Lung (tissue), 16 donors: ENCODE results near the gene C11orf58. TPM values are rescaled to one million over a fixed set of nuclear protein-coding genes. Genes with fewer than 3 reads are reported as not detected.

Experiments used
- ATAC-seq: fragments of 200-7000 bp; cut with Tn5 transposase; one replicate; pipeline ENCODE4 v1.9.1; 2020; ENCODE audit warnings: moderate number of reproducible peaks; ENCODE audit not compliant: insufficient read depth, low FRiP score
- DNase-seq, 3 donors: peaks; one replicate each; pipeline ENCODE4 v3.0.0-alpha.2; 2013 to 2017
- H3K27ac ChIP-seq, 2 donors: one replicate each; pipeline ENCODE4 v1.5.1; 2013; ENCODE audit warnings: mild to moderate bottlenecking in 2 of 2, moderate library complexity in 2 of 2, control low read depth in 1 of 2, inconsistent platforms in 1 of 2, low read depth in 1 of 2, low read length in 1 of 2
- H3K27me3 ChIP-seq, 3 donors: one replicate each; pipeline ENCODE4 v1.5.1; 2013; ENCODE audit warnings: low read length in 2 of 3; ENCODE audit not compliant: control insufficient read depth in 3 of 3, insufficient read depth in 3 of 3
- H3K36me3 ChIP-seq, 4 donors: one replicate each; pipeline ENCODE4 v1.5.1; 2013; ENCODE audit warnings: low read length in 4 of 4, mild to moderate bottlenecking in 1 of 4, moderate library complexity in 1 of 4; ENCODE audit not compliant: control insufficient read depth in 4 of 4, insufficient read depth in 4 of 4
- H3K4me1 ChIP-seq, 5 donors: one replicate each; pipeline ENCODE4 v1.5.1; 2013; ENCODE audit warnings: low read length in 5 of 5, mild to moderate bottlenecking in 2 of 5, moderate library complexity in 1 of 5; ENCODE audit not compliant: control insufficient read depth in 5 of 5, insufficient read depth in 5 of 5
- H3K4me3 ChIP-seq: one replicate; pipeline ENCODE4 v1.5.1; 2013; ENCODE audit warnings: mild to moderate bottlenecking, control low read depth, moderate library complexity
- H3K9ac ChIP-seq, 2 donors: one replicate each; pipeline ENCODE4 v1.5.1; 2013; ENCODE audit warnings: low read length in 2 of 2, control low read depth in 1 of 2; ENCODE audit not compliant: insufficient read depth in 1 of 2
- H3K9me3 ChIP-seq, 4 donors: one replicate each; pipeline ENCODE4 v1.5.1; 2013; ENCODE audit warnings: low read length in 3 of 4, mild to moderate bottlenecking in 1 of 4, moderate library complexity in 1 of 4; ENCODE audit not compliant: control insufficient read depth in 4 of 4, insufficient read depth in 3 of 4
- CTCF ChIP-seq: IDR thresholded peaks from 2 replicates; pipeline ENCODE4 v1.5.1; 2012; ENCODE audit warnings: mild to moderate bottlenecking; ENCODE audit errors: control extremely low read depth, extremely low read depth
- WGBS, 2 donors: extraction: QIAGEN DNeasy Blood & Tissue Kit; methylation state at CpG; one replicate each; pipeline ENCODE4 v1.1.7; 2013; 5-methylcytosine and 5-hydroxymethylcytosine counted together
- long read RNA-seq, 5 donors: transcript quantifications; one replicate each; lab custom pipeline, GENCODE V29; 2026
- polyA plus RNA-seq, 2 donors: library from polyadenylated mRNA; stranded (reverse); fragments of 200-250 nt; gene quantifications; one replicate each; pipeline ENCODE4 v1.2.1, GENCODE V29; 2013
- total RNA-seq, 2 donors: library from RNA; depleted of rRNA in 1 of 2; stranded (reverse); fragments of >200 nt in 1 of 2; gene quantifications; one replicate each; pipeline ENCODE4 v1.2.1, GENCODE V29; 2014 to 2021
- donor health status: control.
- donor health status: control.
- donor health status: Bipolar disorder and iron deficiency.
- donor health status: healthy.
- donor health status: DM: yes; HTN: yes; CAD: no.

Gene C11orf58
- 100 to 1,000 TPM; 101 to 219 TPM for total RNA-seq
- 10 to 100 TPM; 87.2 to 95.0 TPM for polyA plus RNA-seq
- long read RNA-seq, donor 1, full-length matches to known transcripts: 240 of 335 reads
- long read RNA-seq, donor 1, partial matches to known transcripts: 88 of 335 reads
- long read RNA-seq, donor 1, other reads (novel, unspliced or antisense): 7 of 335 reads
- long read RNA-seq, donor 2, full-length matches to known transcripts: 85 of 113 reads
- long read RNA-seq, donor 2, partial matches to known transcripts: 23 of 113 reads
- long read RNA-seq, donor 2, other reads (novel, unspliced or antisense): 5 of 113 reads
- long read RNA-seq, donor 3, full-length matches to known transcripts: 160 of 184 reads
- long read RNA-seq, donor 3, partial matches to known transcripts: 24 of 184 reads
- long read RNA-seq, donor 3, other reads (novel, unspliced or antisense): 0 of 184 reads
- long read RNA-seq, donor 4, full-length matches to known transcripts: 83 of 102 reads
- long read RNA-seq, donor 4, partial matches to known transcripts: 19 of 102 reads
- long read RNA-seq, donor 4, other reads (novel, unspliced or antisense): 0 of 102 reads
- long read RNA-seq, donor 5, full-length matches to known transcripts: 246 of 299 reads
- long read RNA-seq, donor 5, partial matches to known transcripts: 39 of 299 reads
- long read RNA-seq, donor 5, other reads (novel, unspliced or antisense): 14 of 299 reads

GRCh38 chr11:16738193-16738946 is at the start of gene C11orf58:
C11orf58 (plus strand) TSS chr11:16738647; CDS start chr11:16738779, 132 bp downstream.
- DNase-seq (peak; percentile 98 to 99 (median 99)), ATAC-seq (peak; percentile 99)
- H3K4me3 ChIP-seq: peak within 1 kb of the TSS; percentile 83
- no peaks in the 10 kb centered on the region for H3K9me3 ChIP-seq
- H3K27ac ChIP-seq: peak within 1 kb of the TSS; percentile 82 to 95
- peaks cover 0 to 16% (median 7%) of the 10 kb centered on the region in 5 donors for H3K4me1 ChIP-seq
- no peak for TF ChIP-seq CTCF
- peaks cover 0 to 13% (median 3%) of the 10 kb centered on the region in 4 donors for H3K36me3 ChIP-seq
- WGBS, 2 donors: 0 to 1% methylated on average over 47 of the region's 47 CpGs
- H3K27me3 ChIP-seq: no peaks in the 10 kb centered on the region
- peak within 1 kb of the TSS; percentile 100 for H3K9ac ChIP-seq

- ATAC-seq: no peak
- no peak overlapping the region for H3K27ac ChIP-seq
- no peak for DNase-seq
- H3K36me3 ChIP-seq: no peaks in the 10 kb centered on the region
- TF ChIP-seq CTCF: no peak
- H3K4me1 ChIP-seq: no peaks in the 10 kb centered on the region
- WGBS, 2 donors: 90 to 95% methylated on average over 1 of the region's 1 CpG
- peaks cover 0 to 2% (median 0%) of the 10 kb centered on the region in 4 donors for H3K9me3 ChIP-seq
- H3K27me3 ChIP-seq: no peaks in the 10 kb centered on the region
- H3K4me3 ChIP-seq: no peak overlapping the region
- H3K9ac ChIP-seq: no peak overlapping the region
Measured at GRCh38 chr11:16690086-16690485, 48.4 kb upstream of the C11orf58 start.

GRCh38 chr11:16703795-16704194 is 34.7 kb upstream of the C11orf58 start:
- Histone ChIP-seq H3K4me3 (no peak overlapping the region), H3K9ac (no peak overlapping the region), H3K9me3 (no peaks in the 10 kb centered on the region), H3K27me3 (peaks cover 0 to 3% (median 0%) of the 10 kb centered on the region in 3 donors), H3K4me1 (no peaks in the 10 kb centered on the region), H3K36me3 (no peaks in the 10 kb centered on the region), H3K27ac (no peak overlapping the region)
- TF ChIP-seq CTCF: no peak
- no peak for ATAC-seq
- no peak for DNase-seq
